HG03175 (cell line): ENCODE measurements around the gene MGAT5B.
"Not testable (repeated sequence)": the region's sequence is repeated elsewhere in the genome, so short reads cannot be mapped to it uniquely, and the experiment has no call there.

Experiments
- ATAC-seq: cut with Tn5 transposase; IDR thresholded peaks from one replicate; pipeline ENCODE4 v1.9.1; 2021; ENCODE audit warnings: mild to moderate bottlenecking, moderate library complexity; ENCODE audit not compliant: unreplicated experiment

The MGAT5B gene

DNA sequence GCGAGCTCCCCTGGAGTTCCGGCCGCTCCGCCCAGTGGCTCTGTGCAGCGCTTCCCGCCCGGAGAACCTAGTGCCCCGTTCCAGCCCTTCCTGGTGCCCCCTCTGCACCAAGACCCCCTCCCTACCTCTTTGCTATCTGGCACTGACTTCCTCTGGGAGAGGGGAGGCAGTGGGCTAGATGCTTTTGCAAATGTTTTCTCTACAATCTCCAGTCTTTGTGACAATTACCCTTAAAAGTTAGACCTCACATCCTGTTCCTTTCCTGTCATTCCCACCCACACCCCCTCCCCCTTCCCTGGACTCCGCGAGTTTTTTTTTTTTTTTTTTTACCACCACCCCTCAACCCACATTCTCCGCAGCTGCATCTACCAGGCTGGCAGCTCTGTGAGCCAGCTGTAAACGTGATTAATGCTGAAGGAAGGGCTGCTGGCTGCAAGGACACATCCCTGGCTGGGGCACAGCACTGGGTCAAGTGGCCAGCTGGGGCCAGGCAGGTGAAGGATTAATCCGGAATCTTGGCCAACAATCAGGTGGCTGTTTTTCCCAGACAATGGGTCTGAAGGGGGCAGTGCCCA lies 101.5 kb downstream of the MGAT5B start:
- ATAC-seq, result no peak

DNA sequence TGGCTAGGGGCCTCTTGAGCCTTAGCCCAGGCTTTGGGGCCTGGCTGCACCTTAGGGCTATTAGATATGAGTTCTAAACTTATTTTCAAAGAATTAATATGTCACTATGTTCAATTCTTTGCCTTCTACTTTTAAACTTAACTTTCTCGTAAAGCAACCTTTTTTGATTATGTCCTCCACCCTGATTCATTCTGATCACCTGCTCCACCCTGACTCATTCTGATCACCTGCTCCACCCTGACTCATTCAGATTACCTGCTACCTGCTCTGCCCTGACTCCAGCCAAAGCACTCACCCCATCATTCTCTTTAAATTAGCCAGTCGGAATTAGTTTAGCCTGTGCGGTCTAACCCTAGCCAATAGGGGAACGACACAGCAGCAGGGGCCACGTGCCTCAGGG lies 102.0 kb downstream of the MGAT5B start:
- not testable (repeated sequence) for ATAC-seq

DNA sequence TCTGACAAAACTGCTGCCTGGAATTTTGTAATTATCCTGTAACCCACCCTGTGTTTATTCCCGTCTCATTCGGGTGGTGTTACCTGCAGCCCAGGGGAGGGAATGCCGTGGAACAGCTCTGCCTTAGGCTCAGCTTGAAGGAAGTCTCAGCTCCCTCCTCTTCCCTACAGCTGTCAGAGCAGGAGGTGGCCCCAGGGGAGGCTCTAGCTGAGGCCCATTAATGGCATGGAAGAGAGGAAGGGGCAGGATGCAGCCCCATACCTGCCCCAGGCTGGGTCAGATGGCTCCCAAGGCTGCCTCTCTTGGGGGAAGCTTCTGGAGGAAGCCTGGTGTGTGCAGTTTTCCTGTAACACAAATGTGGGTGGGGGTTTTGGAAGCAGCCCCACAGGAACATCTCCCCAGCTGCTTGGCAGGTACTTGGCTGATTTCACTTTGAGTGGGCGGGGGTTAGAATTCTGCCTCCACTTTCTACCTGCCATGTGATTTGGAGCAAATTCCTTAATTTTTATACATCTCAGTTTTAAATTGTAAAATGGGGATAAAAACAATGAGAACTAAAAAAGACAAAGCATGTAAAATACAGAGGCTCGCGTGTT lies 103.9 kb downstream of the MGAT5B start:
- ATAC-seq, result no peak

- ATAC-seq, result no peak
These were observed 104.8 kb downstream of the MGAT5B start for GRCh38 chr17:76973040-76973439.

- ATAC-seq, result no peak
These were observed 106.5 kb downstream of the MGAT5B start for GRCh38 chr17:76974721-76975120.

DNA sequence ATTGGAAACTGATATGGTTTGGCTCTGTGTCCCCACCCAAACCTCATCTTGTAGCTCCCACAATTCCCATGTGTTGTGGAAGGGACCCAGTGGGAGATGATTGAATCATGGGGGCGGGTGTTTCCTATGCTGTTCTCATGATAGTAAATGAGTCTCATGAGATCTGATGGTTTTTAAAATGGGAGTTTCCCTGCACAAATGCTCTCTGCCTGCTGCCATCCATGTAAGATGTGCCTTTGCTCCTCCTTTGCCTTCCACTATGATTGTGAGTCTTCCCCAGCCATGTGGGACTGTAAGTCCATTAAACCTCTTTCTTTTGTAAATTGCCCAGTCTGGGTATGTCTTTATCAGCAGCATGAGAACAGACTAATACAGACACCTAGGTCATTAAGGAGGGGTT lies 109.8 kb downstream of the MGAT5B start:
- not testable (repeated sequence) for ATAC-seq

- no peak for ATAC-seq
These were observed 113.5 kb downstream of the MGAT5B start for GRCh38 chr17:76981545-76982295.

DNA sequence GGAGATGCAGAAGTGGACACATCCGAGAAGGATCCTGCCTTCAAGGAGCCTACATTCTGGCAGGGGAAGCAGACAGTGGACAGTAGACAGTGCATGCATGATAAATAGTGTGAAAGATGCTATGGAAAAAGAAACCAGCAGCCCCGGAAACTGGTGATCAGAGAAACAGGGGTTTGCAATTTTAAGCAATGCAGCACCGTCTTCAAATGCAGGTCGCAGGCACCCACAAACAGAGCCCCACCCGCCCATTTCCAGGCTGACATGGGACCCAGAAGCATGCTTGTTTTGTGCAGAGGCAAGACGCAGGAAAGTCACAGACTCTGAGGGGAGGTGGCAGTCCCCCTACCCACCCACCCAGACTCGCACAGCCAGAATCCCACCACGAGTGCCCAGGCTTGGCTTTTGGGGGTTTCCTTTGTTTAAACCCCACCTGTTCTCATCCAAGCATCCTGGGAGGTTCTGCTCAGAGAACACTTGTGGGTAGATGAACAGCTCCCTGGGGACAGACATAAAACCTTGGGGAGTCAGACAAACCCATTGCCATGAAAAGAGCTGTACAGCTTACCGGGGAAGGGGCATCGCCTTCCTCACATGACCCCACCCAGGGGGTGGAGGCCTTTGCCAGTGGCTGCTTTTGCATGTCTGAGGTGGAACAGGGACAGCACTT lies 114.3 kb downstream of the MGAT5B start:
- no peak for ATAC-seq

DNA sequence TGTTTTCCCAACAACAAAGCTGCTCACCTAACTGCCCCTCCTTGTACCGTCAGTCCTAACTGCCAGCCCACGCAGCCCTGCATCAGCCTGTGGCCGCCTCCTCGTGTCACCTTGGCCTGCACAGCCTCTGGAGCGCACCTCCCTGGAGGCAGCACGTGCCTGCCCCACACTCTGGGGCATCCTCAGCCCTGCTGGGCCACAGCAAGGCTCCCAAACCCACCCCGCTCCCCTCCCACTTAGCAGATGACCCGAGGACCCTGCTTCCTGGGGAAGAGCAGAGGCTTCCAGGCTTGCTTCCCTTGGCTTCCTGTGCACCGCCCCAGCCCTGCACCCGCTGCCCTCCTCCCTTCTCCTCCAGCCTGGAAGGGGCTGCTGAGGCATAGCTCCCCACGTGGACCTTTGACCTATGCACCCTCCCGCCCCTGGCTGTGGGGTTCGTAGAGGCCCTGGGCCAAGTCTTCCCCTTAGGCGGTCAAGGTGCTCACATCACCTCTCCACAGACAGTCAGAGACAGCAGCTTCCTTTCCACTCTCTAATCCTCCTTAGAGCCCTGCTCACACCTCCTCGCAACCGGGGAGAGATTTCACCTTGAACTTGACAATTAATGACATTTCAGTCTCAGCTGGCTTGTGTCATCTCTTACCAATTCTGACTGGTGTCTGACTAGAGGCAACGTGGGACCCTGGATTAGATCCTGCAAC lies 115.0 kb downstream of the MGAT5B start:
- ATAC-seq, result no peak

DNA sequence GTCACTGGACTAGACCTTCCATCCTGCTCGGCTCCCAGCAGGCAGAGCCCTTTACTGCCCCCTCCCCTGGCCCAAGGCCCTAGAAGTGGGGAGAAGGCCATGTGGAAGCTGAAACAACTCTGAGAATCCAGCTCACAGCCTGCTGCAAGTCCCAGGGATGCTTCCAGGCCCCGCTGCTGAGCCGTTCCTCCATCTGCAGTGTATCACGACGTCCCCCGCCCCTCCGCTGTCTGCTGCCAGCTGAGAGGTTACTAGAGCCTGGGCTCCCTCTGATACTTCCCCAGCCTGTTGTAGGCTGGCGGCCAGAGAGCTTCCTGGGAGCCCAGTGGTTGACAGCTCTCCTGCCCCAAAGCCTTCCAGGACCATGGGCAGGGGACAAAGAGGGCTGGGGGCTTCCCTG lies 118.2 kb downstream of the MGAT5B start:
- no peak for ATAC-seq

GRCh38 chr17:76987486-76988093 lies 119.4 kb downstream of the MGAT5B start:
- no peak for ATAC-seq

DNA sequence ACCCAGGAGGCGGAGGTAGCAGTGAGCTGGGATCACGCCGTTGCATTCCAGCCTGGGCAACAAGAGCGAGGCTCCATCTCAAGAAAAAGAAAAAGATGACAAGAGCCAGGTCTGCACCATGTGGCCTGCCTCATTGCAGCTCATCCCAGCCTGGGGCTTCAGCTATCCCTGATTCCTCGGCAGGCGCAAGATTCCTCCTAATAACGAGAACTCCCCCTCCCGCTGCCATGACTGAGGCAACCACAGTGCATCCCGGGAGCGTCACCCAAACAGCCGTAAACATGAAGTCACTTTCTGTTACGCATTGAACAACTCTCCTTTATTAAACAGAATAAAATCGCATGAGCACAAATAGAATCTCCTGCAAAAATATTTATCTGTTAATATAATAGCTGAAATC lies 120.6 kb downstream of the MGAT5B start:
- no peak for ATAC-seq

GRCh38 chr17:76989519-76989918 lies 121.3 kb downstream of the MGAT5B start:
- no peak for ATAC-seq

DNA sequence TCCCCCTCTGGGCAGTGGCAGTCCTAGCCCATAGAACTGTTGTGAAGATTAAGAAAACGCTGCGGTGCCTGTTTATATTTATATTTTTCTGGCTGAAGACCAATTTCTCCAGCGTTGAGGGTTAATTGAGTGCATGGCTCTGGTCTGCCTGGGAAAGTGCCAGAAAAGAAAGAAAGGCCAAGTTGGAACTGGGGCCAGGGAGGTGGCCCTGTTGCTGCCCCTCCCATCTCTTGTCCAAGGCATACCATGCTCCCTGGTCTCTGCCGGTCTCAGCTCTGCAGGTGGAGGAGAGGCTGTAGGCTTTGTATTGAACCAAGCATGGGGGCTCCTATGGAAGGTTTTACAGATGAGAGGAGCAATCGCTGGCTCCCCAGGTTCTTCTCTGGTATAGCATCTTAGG lies 124.7 kb downstream of the MGAT5B start:
- ATAC-seq, result no peak

GRCh38 chr17:76993651-76994050 lies 125.4 kb downstream of the MGAT5B start:
- no peak for ATAC-seq

DNA sequence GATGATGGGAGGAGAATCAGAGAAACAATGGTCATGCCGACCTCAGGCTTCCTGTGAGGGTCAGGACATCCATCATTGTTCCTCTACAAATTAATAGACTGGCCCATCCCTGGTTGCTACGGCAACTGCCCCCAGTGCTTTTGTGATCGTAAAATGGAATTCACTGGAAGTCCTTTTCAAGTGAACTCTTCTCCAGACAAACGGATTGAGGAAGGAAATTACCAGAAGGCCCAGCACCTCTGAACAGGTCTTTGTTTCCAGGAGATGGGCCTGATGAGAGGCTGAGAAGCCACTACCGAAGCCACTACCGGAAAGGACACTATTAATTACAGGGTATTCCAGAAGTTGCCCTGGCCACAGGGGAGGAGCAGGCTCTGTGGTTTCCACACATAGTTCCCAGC lies 126.0 kb downstream of the MGAT5B start:
- no peak for ATAC-seq

DNA sequence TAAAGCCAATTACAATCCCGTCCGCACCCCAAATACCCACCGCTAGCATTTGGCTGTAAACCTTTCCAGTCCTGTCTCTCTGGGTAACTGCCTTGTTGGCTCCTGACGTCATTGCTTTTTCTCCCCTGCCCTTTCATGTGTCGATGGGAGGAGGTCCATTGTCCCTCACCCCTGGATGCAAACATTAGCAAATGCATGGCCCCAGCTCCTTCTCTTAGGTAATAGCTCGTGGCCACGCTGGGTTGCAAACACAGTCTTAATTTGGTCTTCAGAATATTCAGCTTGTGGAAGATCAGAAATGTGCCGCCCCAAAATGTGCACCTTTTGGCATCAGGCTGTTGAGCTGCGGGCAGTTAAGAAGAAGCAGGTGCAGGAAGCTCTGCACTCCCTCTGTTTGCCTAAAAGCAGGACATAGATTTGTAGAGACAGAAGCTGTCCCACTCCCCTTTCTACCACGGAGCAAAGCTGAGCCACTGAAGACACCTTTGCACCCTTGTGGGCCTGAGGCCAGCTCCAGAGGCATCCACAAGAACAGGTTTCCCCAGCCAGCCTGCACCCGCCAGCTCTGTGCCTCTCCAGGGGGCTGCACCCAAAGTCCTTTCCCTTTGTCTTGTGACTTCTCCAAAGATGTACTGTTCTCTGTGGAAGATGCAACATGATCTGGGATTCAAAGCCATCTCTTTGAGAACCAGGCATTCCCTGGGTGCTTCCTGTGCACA lies 127.3 kb downstream of the MGAT5B start:
- ATAC-seq, result no peak

- no peak for ATAC-seq
These were observed 128.8 kb downstream of the MGAT5B start for GRCh38 chr17:76996741-76997694.

- no peak for ATAC-seq
These were observed 129.9 kb downstream of the MGAT5B start for GRCh38 chr17:76997981-76998531.
